GM21447 (cell line): ENCODE results near the gene GPBAR1.

ENCODE experiments used
- ATAC-seq: cut with Tn5 transposase; IDR thresholded peaks from one replicate; pipeline ENCODE4 v1.9.1; 2021; ENCODE audit not compliant: unreplicated experiment

Gene GPBAR1

GRCh38 chr2:218238887-218239286 lies 21.9 kb upstream of the GPBAR1 start:
- ATAC-seq = no peak

GRCh38 chr2:218244204-218244603 lies 16.6 kb upstream of the GPBAR1 start:
- no peak for ATAC-seq

- ATAC-seq = no peak
Observed at GRCh38 chr2:218244665-218245064, 16.1 kb upstream of the GPBAR1 start.

- no peak for ATAC-seq
Observed at GRCh38 chr2:218245214-218245613, 15.6 kb upstream of the GPBAR1 start.

- ATAC-seq = no peak
Observed at GRCh38 chr2:218249691-218250090, 11.1 kb upstream of the GPBAR1 start.

GRCh38 chr2:218252509-218253231 lies 8.1 kb upstream of the GPBAR1 start:
- no peak for ATAC-seq

GRCh38 chr2:218253232-218253625 lies 7.6 kb upstream of the GPBAR1 start:
- ATAC-seq = no peak

GRCh38 chr2:218255446-218255845 lies 5.4 kb upstream of the GPBAR1 start:
- ATAC-seq = no peak

- no peak for ATAC-seq
Observed at GRCh38 chr2:218256612-218257350, 4.0 kb upstream of the GPBAR1 start.

GRCh38 chr2:218257390-218257981 lies 3.3 kb upstream of the GPBAR1 start:
- peak; percentile 82 for ATAC-seq

GRCh38 chr2:218259099-218259961 lies 1.5 kb upstream of the GPBAR1 start:
- ATAC-seq = no peak

GRCh38 chr2:218260166-218260565 lies 649 bp upstream of the GPBAR1 start:
- no peak for ATAC-seq

- ATAC-seq = no peak
Observed at GRCh38 chr2:218261423-218262236, 815 bp downstream of the GPBAR1 start.

- ATAC-seq = no peak
Observed at GRCh38 chr2:218262237-218262600, 1.4 kb downstream of the GPBAR1 start.

GRCh38 chr2:218262631-218263586 lies 2.1 kb downstream of the GPBAR1 start:
- ATAC-seq = no peak

GRCh38 chr2:218263817-218264641 lies 3.2 kb downstream of the GPBAR1 start:
- ATAC-seq = no peak

GRCh38 chr2:218264773-218265561 lies 4.2 kb downstream of the GPBAR1 start:
- ATAC-seq = no peak

- no peak for ATAC-seq
Observed at GRCh38 chr2:218265626-218266025, 4.8 kb downstream of the GPBAR1 start.
